Stimulated activated naive CD8-positive, alpha-beta T cell treated with anti-CD3 and anti-CD28 coated beads, Interleukin-15, Interleukin-2, amounts not matched to agents 100 U/mL and 50 U/mL, for 24 hours (primary cell): ENCODE results near the gene EXD3.

Source experiments
- ATAC-seq: fragments of 150-1000 bp; cut with Tn5 transposase; one replicate; pipeline ENCODE4 v1.10.0; 2021
- DNase-seq: peaks from one replicate; pipeline ENCODE4 v3.0.0; 2021

EXD3 gene

GRCh38 chr9:137317718-137318511 is 105.0 kb downstream of the EXD3 start:
- ATAC-seq (no peak), DNase-seq (no peak)

GRCh38 chr9:137317021-137317717 is 105.8 kb downstream of the EXD3 start:
- DNase-seq (no peak), ATAC-seq (no peak)

- peak; percentile 56 for ATAC-seq
- peak; percentile 44 for DNase-seq
Observed at GRCh38 chr9:137316012-137316981, 106.7 kb downstream of the EXD3 start.

GRCh38 chr9:137315581-137316011 is 107.4 kb downstream of the EXD3 start:
- ATAC-seq (no peak), DNase-seq (no peak)

- ATAC-seq: no peak
Observed at GRCh38 chr9:137314561-137315560, 108.1 kb downstream of the EXD3 start.

GRCh38 chr9:137313956-137314560 is 108.9 kb downstream of the EXD3 start:
- no peak for DNase-seq
- ATAC-seq: no peak

More at GRCh38 chr9:137314561-137315560, 108.1 kb downstream of the EXD3 start:
- DNase-seq: peak; percentile 3

- no peak for DNase-seq
- ATAC-seq: no peak
Observed at GRCh38 chr9:137313326-137313936, 109.5 kb downstream of the EXD3 start.

- DNase-seq (no peak), ATAC-seq (no peak)
Observed at GRCh38 chr9:137312852-137313325, 110.1 kb downstream of the EXD3 start.

- no peak for ATAC-seq
- no peak for DNase-seq
Observed at GRCh38 chr9:137311986-137312851, 110.7 kb downstream of the EXD3 start.

GRCh38 chr9:137311171-137311985 is 111.6 kb downstream of the EXD3 start:
- DNase-seq: peak; percentile 37
- no peak for ATAC-seq

- no peak for ATAC-seq
- no peak for DNase-seq
Observed at GRCh38 chr9:137310189-137311052, 112.5 kb downstream of the EXD3 start.

- no peak for ATAC-seq
- DNase-seq: no peak
Observed at GRCh38 chr9:137309368-137310188, 113.4 kb downstream of the EXD3 start.

GRCh38 chr9:137308057-137308619 is 114.8 kb downstream of the EXD3 start:
- ATAC-seq: no peak
- DNase-seq: peak; percentile 5

GRCh38 chr9:137307255-137308056 is 115.5 kb downstream of the EXD3 start:
- no peak for ATAC-seq
- DNase-seq: peak; percentile 5

GRCh38 chr9:137306850-137307254 is 116.1 kb downstream of the EXD3 start:
- DNase-seq (no peak), ATAC-seq (no peak)
